AG04450 (cell line): Measurements from ENCODE around the gene ZSWIM6. TPM values are rescaled to one million over a fixed set of nuclear protein-coding genes. Genes with fewer than 3 reads are reported as not detected.

Source experiments
- CTCF ChIA-PET: fragments of 300-600, 350-600 bp; formaldehyde crosslinking; extraction: SDS; loops from one replicate; lab custom pipeline; 2022; ENCODE audit warnings: antibody characterized with exemption, inconsistent platforms; lab: Charles Lee
- POLR2A ChIA-PET: fragments of 350-600 bp; formaldehyde crosslinking; extraction: SDS; loops from one replicate; lab custom pipeline; 2021; ENCODE audit warnings: antibody characterized with exemption, inconsistent platforms; lab: Yijun Ruan, JAX
- DNase-seq: peaks from one replicate; pipeline ENCODE4 v3.0.0-alpha.2; 2011; ENCODE audit warnings: low read depth, low spot score
- H3K27ac ChIP-seq: one replicate; pipeline ENCODE4 v1.5.1; 2012; ENCODE audit warnings: low read depth, low read length, control low read depth
- H3K27me3 ChIP-seq: one replicate; pipeline ENCODE4 v1.6.0; 2012; ENCODE audit warnings: low read length; ENCODE audit not compliant: control insufficient read depth, insufficient read depth
- H3K4me3 ChIP-seq: 2 replicates; pipeline ENCODE4 v1.5.1; 2011; ENCODE audit warnings: mild to moderate bottlenecking, low read depth, low read length, control low read depth
- H3K9me3 ChIP-seq: 2 replicates; pipeline ENCODE4 v1.5.1; 2012; ENCODE audit warnings: low read length; ENCODE audit not compliant: control insufficient read depth, insufficient read depth
- CTCF ChIP-seq: IDR thresholded peaks from 2 replicates; pipeline ENCODE4 v1.5.1; 2011; ENCODE audit warnings: low read depth, low read length, control low read depth, inconsistent platforms
- polyA plus RNA-seq: library from polyadenylated mRNA; depleted of rRNA; stranded (reverse); fragments of >200 nt; gene quantifications from 2 replicates; pipeline ENCODE4 v1.2.3, GENCODE V29; 2011

ZSWIM6 gene
- polyA plus RNA-seq, 1 experiment, result 18.9 TPM

- DNase-seq, result no peak
- H3K4me3 ChIP-seq, result no peak overlapping the region
- no peaks in the 10 kb centered on the region for H3K27me3 ChIP-seq
- TF ChIP-seq CTCF, result no peak
- POLR2A ChIA-PET, result interaction anchor here (0.6 kb wide), 1 partner anchor 134 kb away, joined by 3 read pairs; no protein-coding TSS in a partner anchor
- CTCF ChIA-PET, result interaction anchor here (0.6 to 1.4 kb wide), 2 partner anchors 32 to 194 kb away, joined by 3 to 4 read pairs; no protein-coding TSS in a partner anchor
- no peaks in the 10 kb centered on the region for H3K9me3 ChIP-seq
- H3K27ac ChIP-seq, result no peak overlapping the region
These were observed 32.8 kb upstream of the ZSWIM6 start for GRCh38 chr5:61299261-61299681.

GRCh38 chr5:61301341-61302199 lies 30.5 kb upstream of the ZSWIM6 start:
- H3K9me3 ChIP-seq, result no peaks in the 10 kb centered on the region
- peak; percentile 99 for DNase-seq
- peak overlapping the region; percentile 47 for H3K4me3 ChIP-seq
- ChIA-PET POLR2A (interaction anchor here (0.8 to 3.2 kb wide), 7 partner anchors 11 to 138 kb away, joined by 3 to 48 read pairs (median 4); partner anchors contain the start of genes SMIM15 and ZSWIM6), CTCF (interaction anchor here (0.7 to 2.0 kb wide), 6 partner anchors 22 to 357 kb away, joined by 3 to 6 read pairs (median 4); no protein-coding TSS in a partner anchor)
- TF ChIP-seq CTCF, result peak; percentile 27
- H3K27ac ChIP-seq, result peak overlapping the region; percentile 92
- no peaks in the 10 kb centered on the region for H3K27me3 ChIP-seq

- TF ChIP-seq CTCF, result no peak
- DNase-seq, result no peak
- H3K4me3 ChIP-seq, result peak overlapping the region; percentile 47
- H3K27ac ChIP-seq, result peak overlapping the region; percentile 92
- H3K9me3 ChIP-seq, result no peaks in the 10 kb centered on the region
- CTCF ChIA-PET, result interaction anchor here (1.3 to 2.0 kb wide), 4 partner anchors 27 to 357 kb away, joined by 3 to 6 read pairs (median 5); no protein-coding TSS in a partner anchor
- POLR2A ChIA-PET, result interaction anchor here (1.0 to 3.2 kb wide), 3 partner anchors 12 to 139 kb away, joined by 5 to 48 read pairs (median 10); partner anchors contain the start of genes SMIM15 and ZSWIM6
- no peaks in the 10 kb centered on the region for H3K27me3 ChIP-seq
These were observed 29.9 kb upstream of the ZSWIM6 start for GRCh38 chr5:61302200-61302563.

GRCh38 chr5:61303346-61303745 lies 28.7 kb upstream of the ZSWIM6 start:
- H3K27ac ChIP-seq, result no peak overlapping the region
- H3K4me3 ChIP-seq, result peak overlapping the region; percentile 5; the same call in 1 of the 2 replicates
- POLR2A ChIA-PET, result interaction anchor here (0.7 to 3.2 kb wide), 4 partner anchors 11 to 106 kb away, joined by 3 to 48 read pairs (median 5); partner anchors contain the start of gene ZSWIM6
- no peaks in the 10 kb centered on the region for H3K27me3 ChIP-seq
- H3K9me3 ChIP-seq, result no peaks in the 10 kb centered on the region
- CTCF ChIA-PET, result interaction anchor here (0.5 to 2.1 kb wide), 7 partner anchors 11 to 355 kb away, joined by 3 to 10 read pairs (median 4); no protein-coding TSS in a partner anchor
- DNase-seq, result no peak
- no peak for TF ChIP-seq CTCF
